Left kidney (tissue), 8 donors: ENCODE data around the gene ELP6. TPM values are rescaled to one million over a fixed set of nuclear protein-coding genes. Genes with fewer than 3 reads are reported as not detected.

Experiments used
- DNase-seq: peaks from one replicate; pipeline ENCODE4 v3.0.0-alpha.2; 2013
- long read RNA-seq, 8 donors: transcript quantifications; one replicate each; lab custom pipeline, GENCODE V29; 2026
- polyA plus RNA-seq: library from polyadenylated mRNA; unstranded; fragments of 120-200 nt; gene quantifications from one replicate; pipeline ENCODE4 v1.2.1, GENCODE V29; 2013; ENCODE audit not compliant: insufficient read length

Gene ELP6
- polyA plus RNA-seq = 47.8 TPM
- long read RNA-seq, donor 1, transcript ELP6-201 (7 exons, 1,401 nt) = major isoform, 10 of 22 reads
- long read RNA-seq, donor 1, partial matches to known transcripts = 9 of 22 reads
- long read RNA-seq, donor 1, other reads (novel, unspliced or antisense) = 0 of 22 reads
- long read RNA-seq, donor 2, transcript ELP6-201 (7 exons, 1,401 nt) = major isoform, 9 of 27 reads
- long read RNA-seq, donor 2, partial matches to known transcripts = 18 of 27 reads
- long read RNA-seq, donor 2, other reads (novel, unspliced or antisense) = 0 of 27 reads
- long read RNA-seq, donor 3, transcript ELP6-201 (7 exons, 1,401 nt) = major isoform, 7 of 30 reads
- long read RNA-seq, donor 3, partial matches to known transcripts = 17 of 30 reads
- long read RNA-seq, donor 3, other reads (novel, unspliced or antisense) = 0 of 30 reads
- long read RNA-seq, donor 4, partial matches to known transcripts = 7 of 8 reads
- long read RNA-seq, donor 4, other reads (novel, unspliced or antisense) = 0 of 8 reads
- long read RNA-seq, donor 5, transcript ELP6-201 (7 exons, 1,401 nt) = major isoform, 17 of 46 reads
- long read RNA-seq, donor 5, partial matches to known transcripts = 27 of 46 reads
- long read RNA-seq, donor 5, other reads (novel, unspliced or antisense) = 0 of 46 reads
- long read RNA-seq, donor 6, transcript ELP6-201 (7 exons, 1,401 nt) = major isoform, 10 of 19 reads
- long read RNA-seq, donor 6, partial matches to known transcripts = 6 of 19 reads
- long read RNA-seq, donor 6, other reads (novel, unspliced or antisense) = 0 of 19 reads
- long read RNA-seq, donor 7, transcript ELP6-201 (7 exons, 1,401 nt) = major isoform, 17 of 42 reads
- long read RNA-seq, donor 7, partial matches to known transcripts = 18 of 42 reads
- long read RNA-seq, donor 7, other reads (novel, unspliced or antisense) = 0 of 42 reads
- long read RNA-seq, donor 8, transcript ELP6-201 (7 exons, 1,401 nt) = major isoform, 8 of 8 reads
- long read RNA-seq, donor 8, partial matches to known transcripts = 0 of 8 reads
- long read RNA-seq, donor 8, other reads (novel, unspliced or antisense) = 0 of 8 reads

- peak; percentile 96 for DNase-seq
Observed at GRCh38 chr3:47513125-47513929, at the start of gene ELP6. Gene ELP6 (minus strand): TSS chr3:47513712. CDS start chr3:47513590, 122 bp downstream.

- DNase-seq = no peak
Observed at GRCh38 chr3:47556351-47556750, 42.8 kb upstream of the ELP6 start.

- no peak for DNase-seq
Observed at GRCh38 chr3:47554335-47554734, 40.8 kb upstream of the ELP6 start.

- DNase-seq = no peak
Observed at GRCh38 chr3:47553407-47553806, 39.9 kb upstream of the ELP6 start.

- peak; percentile 50 for DNase-seq
Observed at GRCh38 chr3:47542471-47543173, 29.1 kb upstream of the ELP6 start.

- no peak for DNase-seq
Observed at GRCh38 chr3:47541583-47542108, 28.1 kb upstream of the ELP6 start.

- no peak for DNase-seq
Observed at GRCh38 chr3:47540281-47540680, 26.8 kb upstream of the ELP6 start.

- no peak for DNase-seq
Observed at GRCh38 chr3:47536967-47537366, 23.5 kb upstream of the ELP6 start.

- no peak for DNase-seq
Observed at GRCh38 chr3:47536221-47536891, 22.8 kb upstream of the ELP6 start.

GRCh38 chr3:47533996-47534454 is 20.5 kb upstream of the ELP6 start:
- no peak for DNase-seq

- DNase-seq = no peak
Observed at GRCh38 chr3:47533481-47533880, 20.0 kb upstream of the ELP6 start.

- DNase-seq = no peak
Observed at GRCh38 chr3:47527952-47528725, 14.6 kb upstream of the ELP6 start.

GRCh38 chr3:47525617-47526016 is 12.1 kb upstream of the ELP6 start:
- DNase-seq = no peak

- DNase-seq = no peak
Observed at GRCh38 chr3:47523310-47524073, 10.0 kb upstream of the ELP6 start.

GRCh38 chr3:47522082-47522987 is 8.8 kb upstream of the ELP6 start:
- peak; percentile 87 for DNase-seq

GRCh38 chr3:47520756-47521155 is 7.2 kb upstream of the ELP6 start:
- DNase-seq = no peak

- DNase-seq = no peak
Observed at GRCh38 chr3:47517937-47518336, 4.4 kb upstream of the ELP6 start.
